Measurements from ENCODE around the gene EFNA3.

GRCh38 chr1:155086856-155087535 is 8.4 kb downstream of the EFNA3 start:
- no peak for TF ChIP-seq CTCF (conservative IDR thresholded peaks at IDR 0.05 in 1 of 2, IDR thresholded peaks at IDR 0.05 in 1 of 2; ENCODE audit: extremely low read depth in 1 of 2, insufficient read depth in 1 of 2, low read depth in 1 of 2, low read length in 2 of 2)
- no peak for TF ChIP-seq EZH2 (IDR thresholded peaks at IDR 0.05; ENCODE audit: borderline replicate concordance, low read length)

Data from mammary epithelial cell (primary cell).